HG03175 (cell line): ENCODE measurements around the gene RBMS3.

Source experiments
- ATAC-seq: cut with Tn5 transposase; IDR thresholded peaks from one replicate; pipeline ENCODE4 v1.9.1; 2021; ENCODE audit warnings: mild to moderate bottlenecking, moderate library complexity; ENCODE audit not compliant: unreplicated experiment

RBMS3 gene

DNA sequence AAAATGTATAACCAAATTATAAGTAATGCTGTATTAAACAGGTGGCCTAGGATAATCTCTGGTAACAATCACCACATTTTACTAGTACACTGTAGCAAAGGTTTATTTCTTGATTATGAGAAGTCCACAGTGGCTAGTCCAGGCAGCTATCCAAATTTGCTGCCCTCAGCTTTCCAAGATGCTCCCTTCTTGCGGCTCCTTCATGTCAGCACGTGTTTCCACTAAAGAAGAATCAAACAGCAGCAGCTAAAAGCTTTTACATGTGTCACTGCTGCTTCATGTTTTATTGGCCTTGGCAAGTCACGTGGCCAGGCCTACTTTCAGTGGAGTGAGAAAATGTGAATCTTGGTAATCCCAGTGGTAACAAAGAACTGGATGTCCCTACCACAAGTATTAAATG is 5.6 kb upstream of the RBMS3 start:
- ATAC-seq: no peak

DNA sequence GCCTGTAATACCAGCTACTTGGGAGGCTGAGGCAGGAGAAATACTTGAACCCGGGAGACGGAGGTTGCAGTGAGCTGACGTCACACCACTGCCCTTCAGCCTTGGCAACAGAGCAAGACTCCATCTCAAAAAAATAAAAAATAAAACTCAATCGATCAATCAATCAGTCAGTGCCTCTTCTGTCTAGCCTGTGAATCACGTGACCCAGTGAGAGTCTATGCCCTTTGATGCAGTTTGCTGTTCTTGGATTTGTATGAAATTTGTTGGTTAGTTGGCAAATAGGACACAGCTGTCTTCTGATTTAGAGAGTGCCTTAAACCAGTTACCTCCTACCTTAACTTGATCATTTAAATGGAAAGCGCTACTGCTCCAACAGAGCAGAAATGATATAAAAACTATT is 3.6 kb upstream of the RBMS3 start:
- no peak for ATAC-seq

DNA sequence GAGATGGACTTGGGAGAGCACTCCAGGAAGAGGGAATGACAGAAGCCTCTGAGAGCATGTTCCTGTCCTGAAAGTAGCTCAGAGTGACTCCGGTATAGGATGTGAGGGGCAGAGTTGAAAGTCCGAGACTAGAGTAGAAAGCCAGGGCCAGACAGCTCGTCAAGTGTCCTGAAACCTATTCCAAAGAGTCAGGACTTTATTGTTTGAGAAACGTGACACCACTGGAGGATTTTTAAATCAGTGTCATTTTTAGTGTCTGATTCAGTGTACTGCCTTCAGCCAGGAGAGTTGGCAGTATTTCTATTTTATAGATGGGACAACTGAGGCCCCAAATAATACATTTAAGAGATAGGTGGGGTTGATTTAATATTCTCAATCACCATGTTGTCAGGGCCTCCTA is 1.6 kb upstream of the RBMS3 start:
- ATAC-seq: no peak

- no peak for ATAC-seq
These were observed 1.1 kb upstream of the RBMS3 start for GRCh38 chr3:29279806-29280205.

- ATAC-seq: no peak
These were observed 148 bp downstream of the RBMS3 start for GRCh38 chr3:29281094-29281343.

GRCh38 chr3:29281344-29282241 is 722 bp downstream of the RBMS3 start:
- ATAC-seq: peak; percentile 57

GRCh38 chr3:29282427-29283230 is 1.8 kb downstream of the RBMS3 start:
- peak; percentile 1 for ATAC-seq

- ATAC-seq: no peak
These were observed 2.6 kb downstream of the RBMS3 start for GRCh38 chr3:29283231-29284119.

DNA sequence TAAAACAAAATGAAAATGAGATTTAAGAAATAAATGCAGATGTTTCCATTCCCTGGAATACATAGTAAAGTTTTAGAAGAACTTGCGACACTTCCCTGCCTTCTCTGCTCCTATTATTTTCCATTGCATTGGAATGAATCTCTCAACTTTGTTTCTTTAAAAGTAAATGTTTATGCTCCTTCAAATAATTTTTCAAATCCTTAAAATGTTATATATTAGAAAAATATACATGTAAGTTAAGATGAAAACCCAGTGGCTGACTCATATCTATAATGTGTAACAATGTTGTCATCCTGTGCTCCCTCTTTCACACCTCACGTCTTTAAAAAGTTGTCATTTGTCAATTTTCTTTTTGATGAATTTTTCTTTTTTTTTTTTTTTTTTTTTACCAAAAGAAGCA is 3.6 kb downstream of the RBMS3 start:
- no peak for ATAC-seq

- ATAC-seq: no peak
These were observed 4.7 kb downstream of the RBMS3 start for GRCh38 chr3:29285471-29286071.

DNA sequence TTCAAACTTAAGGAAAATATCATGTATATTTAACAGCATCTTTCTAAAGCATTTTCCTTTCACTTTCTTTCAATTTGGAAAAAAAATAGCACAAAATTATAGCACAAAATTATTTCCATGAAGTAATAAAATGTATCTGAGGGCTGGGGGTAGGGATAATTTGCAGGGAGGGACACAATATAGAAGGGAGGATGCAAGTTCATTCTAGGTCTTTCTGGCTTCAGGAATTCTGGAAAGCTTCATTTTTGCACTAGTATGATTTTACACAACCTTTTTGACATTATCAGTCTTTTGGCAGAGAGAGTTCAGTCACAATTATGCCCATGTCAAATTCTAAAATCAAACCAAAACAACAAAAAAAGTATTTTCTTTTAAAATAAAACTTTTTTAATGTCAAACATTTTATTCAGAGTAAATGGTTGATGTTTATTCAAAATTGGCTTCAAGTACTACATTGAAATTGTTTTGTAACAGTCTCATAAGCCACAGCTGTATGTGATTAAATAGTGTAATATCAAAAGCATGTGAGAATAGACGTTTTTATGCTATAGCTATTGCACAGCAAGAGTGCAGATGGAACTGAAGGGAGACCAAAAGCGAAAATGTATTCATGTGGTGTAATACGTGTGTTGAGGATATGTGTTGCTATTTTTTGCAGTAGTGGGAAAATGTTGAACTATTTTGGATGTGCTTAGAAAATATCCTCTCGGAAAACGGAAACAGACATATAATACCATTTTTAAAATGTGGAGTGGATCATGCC is 5.8 kb downstream of the RBMS3 start:
- ATAC-seq: no peak

DNA sequence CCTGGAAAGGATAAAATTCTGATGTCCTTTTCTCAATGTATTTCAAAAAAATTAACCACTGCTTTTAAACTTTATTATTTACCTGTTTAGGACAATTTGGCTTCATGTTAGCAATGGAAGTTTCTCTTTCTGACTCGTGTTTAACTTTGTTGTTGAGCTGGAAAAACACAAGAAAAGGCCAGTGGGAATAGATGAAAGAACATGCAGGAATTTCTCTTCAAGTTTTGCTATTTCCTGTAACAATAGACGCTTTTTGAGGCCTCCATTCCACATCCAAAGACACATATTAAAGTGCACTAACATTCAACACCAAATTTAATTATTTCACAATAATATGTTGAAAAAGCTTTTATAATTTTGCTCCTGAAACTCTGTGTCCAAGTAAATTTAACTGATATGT is 9.7 kb downstream of the RBMS3 start:
- no peak for ATAC-seq

DNA sequence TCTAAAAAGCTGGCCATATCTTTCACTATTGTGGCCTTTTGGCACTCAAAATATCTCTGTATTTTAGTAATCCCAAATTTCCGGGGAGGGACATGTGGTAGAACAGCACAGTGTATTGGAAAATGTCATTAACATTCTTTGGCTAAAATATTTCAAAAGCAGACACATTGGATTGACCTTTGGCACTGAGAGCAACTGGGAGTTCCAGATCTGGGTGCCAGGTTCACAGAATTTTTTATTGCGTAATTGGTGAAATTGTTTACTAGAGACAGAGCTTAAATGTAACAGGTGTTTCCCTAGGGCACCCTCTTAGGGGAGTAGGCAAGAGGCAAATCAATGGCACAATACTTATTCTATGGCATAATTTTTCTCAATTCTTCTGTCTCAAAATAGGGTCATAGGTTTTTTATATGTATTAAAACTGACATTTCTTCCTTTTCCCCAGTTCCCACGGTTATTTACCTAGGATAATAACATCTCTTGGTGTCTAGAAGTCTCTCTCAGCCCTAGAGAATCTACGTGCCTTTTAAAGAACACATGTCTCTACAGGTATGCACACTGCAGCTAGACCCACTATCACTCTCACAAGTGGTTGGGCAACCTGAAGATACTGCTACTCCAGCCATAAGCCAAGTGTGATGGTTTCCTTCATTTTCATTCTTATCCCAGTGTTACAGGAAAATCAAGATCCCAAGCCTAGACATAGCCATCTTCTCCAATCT is 10.6 kb downstream of the RBMS3 start:
- no peak for ATAC-seq

GRCh38 chr3:29291982-29292363 is 11.1 kb downstream of the RBMS3 start:
- no peak for ATAC-seq

GRCh38 chr3:29293421-29293820 is 12.6 kb downstream of the RBMS3 start:
- ATAC-seq: no peak

DNA sequence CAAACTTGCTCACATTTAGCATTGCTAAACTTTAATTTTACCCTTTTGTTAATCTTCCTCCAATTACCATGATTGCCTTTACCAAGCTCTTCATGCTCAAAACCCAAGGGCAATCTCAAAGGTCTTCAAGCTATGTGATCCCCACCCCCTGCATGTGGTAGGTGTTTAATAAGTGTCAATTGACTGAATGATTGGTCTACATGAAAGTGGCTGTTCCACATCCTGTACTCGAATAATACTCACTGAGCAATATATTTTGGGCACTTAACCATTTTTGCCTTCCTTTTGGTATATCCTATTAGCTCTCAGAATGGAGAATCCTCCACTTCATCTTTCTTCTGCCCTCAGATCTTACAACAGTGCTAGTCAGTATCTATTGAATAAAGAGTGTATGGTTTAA is 17.1 kb downstream of the RBMS3 start:
- no peak for ATAC-seq

DNA sequence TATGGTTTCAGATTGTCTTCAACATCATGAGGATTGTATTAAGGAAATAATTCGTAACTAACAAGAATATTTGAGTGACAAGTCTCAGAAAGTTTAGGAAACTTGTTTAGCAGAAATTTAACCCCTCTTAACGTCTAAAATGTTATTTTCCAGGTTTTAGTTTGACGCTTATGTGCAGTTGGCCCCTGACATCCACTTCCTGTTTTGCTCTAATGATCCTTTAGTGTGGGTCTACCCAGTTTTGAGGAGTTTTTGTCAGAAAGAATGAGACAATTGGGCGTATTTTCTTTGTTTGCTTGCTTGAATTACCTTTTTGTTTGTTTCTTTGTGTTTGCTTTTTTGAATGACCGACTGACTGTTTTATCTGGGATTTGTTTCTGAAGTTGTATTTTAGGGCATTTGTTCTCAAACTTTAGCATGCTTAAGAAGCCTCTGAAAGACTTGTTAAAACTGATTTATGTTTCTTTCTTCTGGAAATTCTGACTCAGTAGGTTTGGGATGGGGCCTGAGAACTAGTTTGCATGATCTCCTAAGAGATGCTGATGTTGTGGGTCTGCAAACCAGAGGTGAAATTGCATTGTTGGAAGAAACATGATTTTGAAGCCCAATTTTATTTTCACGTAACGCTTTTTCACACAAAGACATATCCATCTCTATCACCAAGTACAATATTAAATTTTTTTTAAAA is 20.6 kb downstream of the RBMS3 start:
- ATAC-seq: no peak

DNA sequence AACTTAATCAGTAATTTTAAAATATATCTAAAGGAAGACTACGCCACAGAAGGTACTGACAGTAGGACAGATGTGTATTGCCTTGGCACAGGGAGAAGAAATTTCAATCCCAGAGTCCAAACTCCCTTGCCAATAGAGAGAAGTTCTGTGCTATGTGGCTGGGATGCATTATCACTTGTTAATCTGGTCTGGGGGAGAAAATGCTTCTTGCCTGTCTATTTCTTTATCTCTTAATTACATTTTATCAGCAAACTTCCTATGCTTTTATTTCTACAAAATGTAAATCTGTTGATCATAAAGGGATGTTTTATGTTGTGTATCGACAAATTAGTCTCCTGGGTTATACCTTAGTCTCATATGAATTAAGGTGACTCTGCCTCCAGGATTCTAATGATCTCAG is 21.7 kb downstream of the RBMS3 start:
- no peak for ATAC-seq

DNA sequence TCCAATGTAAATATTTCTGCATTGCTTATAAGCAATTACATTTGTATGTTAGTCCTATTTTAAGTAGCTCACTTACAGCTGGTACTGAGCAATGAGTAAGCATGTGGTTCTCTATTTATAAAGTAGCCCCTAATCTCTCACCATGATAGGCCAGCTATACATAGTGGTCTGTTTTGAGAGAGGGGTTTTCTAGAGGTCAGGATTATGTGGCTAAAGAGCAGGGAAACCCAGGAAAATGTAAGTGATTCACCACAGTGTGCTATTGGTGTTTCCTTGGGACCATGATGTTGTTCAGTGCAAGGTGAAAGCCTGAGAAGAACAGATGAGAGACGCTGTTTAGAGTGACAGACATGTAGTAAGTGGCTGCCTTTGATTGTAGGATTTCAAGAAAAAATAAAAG is 26.4 kb downstream of the RBMS3 start:
- no peak for ATAC-seq
